Endothelial cell of umbilical vein (primary cell): ENCODE results near the gene ACOT7. TPM values are rescaled to one million over a fixed set of nuclear protein-coding genes. Genes with fewer than 3 reads are reported as not detected.

Experiments used
- BruUV-seq: library from RNA; stranded (reverse); fragments of 400-500 nt; replicated peaks from 2 replicates; lab custom pipeline; 2021; lab: Mats Ljungman, UMichigan
- CTCF ChIA-PET: fragments of 300-600, 350-600 bp; sonication (Branson Sonifier 250); formaldehyde crosslinking; loops from one replicate; lab custom pipeline; 2021; ENCODE audit warnings: antibody characterized with exemption, inconsistent platforms; lab: Charles Lee
- POLR2A ChIA-PET: fragments of 300-600, 350-600 bp; sonication (Branson Sonifier 250); formaldehyde crosslinking; loops from one replicate; lab custom pipeline; 2021; ENCODE audit warnings: antibody characterized with exemption, inconsistent platforms; lab: Charles Lee
- DNase-seq: peaks from one replicate; pipeline ENCODE4 v3.0.0-alpha.2; 2011; ENCODE audit warnings: low read depth, low spot score
- FAIRE-seq: peaks from 2 replicates; lab custom pipeline; 2011; peaks lifted over from hg19 to GRCh38; lab: Jason Lieb, UNC
- H2AFZ ChIP-seq: 2 replicates; pipeline ENCODE4 v1.6.0; 2012; ENCODE audit warnings: low read depth, low read length, control low read depth, inconsistent platforms
- H3K27ac ChIP-seq: 2 replicates; pipeline ENCODE4 v1.5.1; 2011; ENCODE audit warnings: low read depth, mild to moderate bottlenecking, control low read depth, low read length, moderate library complexity; ENCODE audit not compliant: insufficient read depth
- H3K27me3 ChIP-seq, 2 experiments: 2 replicates each; pipeline versions ENCODE4 v1.6.0 to v1.6.1; 2011; ENCODE audit warnings: low read length in 2 of 2, mixed read lengths in 1 of 2; ENCODE audit not compliant: control insufficient read depth in 2 of 2, insufficient read depth in 2 of 2
- H3K36me3 ChIP-seq, 2 experiments: 2 replicates in 1 of 2; 3 replicates in 1 of 2; pipeline ENCODE4 v1.5.1; 2011; ENCODE audit warnings: low read length in 2 of 2, mild to moderate bottlenecking in 1 of 2, moderate library complexity in 1 of 2; ENCODE audit not compliant: control insufficient read depth in 2 of 2, insufficient read depth in 2 of 2; ENCODE audit errors: extremely low read depth in 1 of 2
- H3K4me1 ChIP-seq: 3 replicates; pipeline ENCODE4 v1.5.1; 2011; ENCODE audit warnings: mild to moderate bottlenecking, low read length; ENCODE audit not compliant: control insufficient read depth, insufficient read depth; ENCODE audit errors: extremely low read depth
- H3K4me2 ChIP-seq: 2 replicates; pipeline ENCODE4 v1.6.1; 2011; ENCODE audit warnings: low read length, control low read depth, mixed read lengths; ENCODE audit not compliant: insufficient read depth
- H3K4me3 ChIP-seq, 3 experiments: fragments of 200-600 bp in 1 of 3; sonication (generic), shearing (Covaris generic) in 1 of 3; replicated peaks in 1 of 3; 2 replicates each; pipeline ENCODE4 v1.5.1; 2011 to 2016; ENCODE audit warnings: control low read depth in 3 of 3, low read length in 3 of 3, mild to moderate bottlenecking in 2 of 3, inconsistent platforms in 1 of 3, low read depth in 1 of 3, moderate library complexity in 1 of 3; ENCODE audit not compliant: insufficient read depth in 1 of 3
- H3K79me2 ChIP-seq: 2 replicates; pipeline ENCODE4 v1.6.0; 2012; ENCODE audit warnings: low read length, inconsistent platforms; ENCODE audit not compliant: control insufficient read depth, insufficient read depth
- H3K9ac ChIP-seq: replicated peaks from 2 replicates; pipeline ENCODE3; 2011; ENCODE audit warnings: low read length, control low read depth; ENCODE audit not compliant: insufficient read depth; ENCODE audit errors: extremely low read depth
- H3K9me1 ChIP-seq: replicated peaks from 3 replicates; pipeline ENCODE4 v1.6.0; 2011; ENCODE audit warnings: mild to moderate bottlenecking, low read length; ENCODE audit not compliant: control insufficient read depth, insufficient read depth; ENCODE audit errors: extremely low read depth
- H3K9me3 ChIP-seq: replicated peaks from 2 replicates; pipeline ENCODE4 v1.5.1; 2012; ENCODE audit warnings: low read length, inconsistent platforms; ENCODE audit not compliant: control insufficient read depth, insufficient read depth
- H4K20me1 ChIP-seq: replicated peaks from 2 replicates; pipeline ENCODE3; 2011; ENCODE audit warnings: mild to moderate bottlenecking, low read length; ENCODE audit not compliant: control insufficient read depth, insufficient read depth; ENCODE audit errors: extremely low read depth
- CTCF ChIP-seq, 2 donors: IDR thresholded peaks; 1 replicate in 1 of 2; 2 replicates in 1 of 2; pipeline ENCODE4 v1.5.1; 2011; ENCODE audit warnings: low read length in 2 of 2, mild to moderate bottlenecking in 2 of 2, moderate library complexity in 2 of 2, control low read depth in 1 of 2, inconsistent platforms in 1 of 2, low read depth in 1 of 2; ENCODE audit not compliant: insufficient read depth in 1 of 2; ENCODE audit errors: extremely low read depth in 1 of 2
- EZH2 ChIP-seq: IDR thresholded peaks from 2 replicates; pipeline ENCODE4 v1.6.1; 2012; ENCODE audit warnings: borderline replicate concordance, low read depth, mild to moderate bottlenecking, moderate library complexity, low read length, inconsistent platforms; ENCODE audit not compliant: severe bottlenecking
- FOS ChIP-seq: IDR thresholded peaks from 2 replicates; pipeline ENCODE4 v1.6.1; 2011; ENCODE audit warnings: mild to moderate bottlenecking, low read length, moderate library complexity, borderline replicate concordance; ENCODE audit not compliant: insufficient read depth
- GATA2 ChIP-seq: IDR thresholded peaks from 2 replicates; pipeline ENCODE4 v1.7.0; 2011; ENCODE audit warnings: low read depth, mild to moderate bottlenecking, moderate library complexity, mixed read lengths, low read length; ENCODE audit not compliant: insufficient read length, insufficient read depth
- JUN ChIP-seq: IDR thresholded peaks from 2 replicates; pipeline ENCODE4 v1.6.1; 2011; ENCODE audit warnings: borderline replicate concordance, low read depth; ENCODE audit not compliant: insufficient read length, insufficient read depth
- MAX ChIP-seq: IDR thresholded peaks from 2 replicates; pipeline ENCODE4 v1.6.1; 2011; ENCODE audit not compliant: insufficient read depth, insufficient read length
- MYC ChIP-seq: IDR thresholded peaks from one replicate; pipeline ENCODE4 v1.6.1; 2011; ENCODE audit warnings: mild to moderate bottlenecking, low read depth, low read length
- POLR2AphosphoS5 ChIP-seq: IDR thresholded peaks from 2 replicates; pipeline ENCODE4 v1.6.1; 2012; ENCODE audit warnings: low read depth, mild to moderate bottlenecking, control low read depth, low read length, moderate library complexity; ENCODE audit not compliant: insufficient read depth
- dilution Hi-C: fragments of 300-500 bp; cut with MboI; formaldehyde crosslinking; loops from one replicate; pipeline ENCODE4 v1.15.0; 2019; ENCODE audit warnings: low sequenced_read_pairs; ENCODE audit not compliant: extremely low pct_ligation_motif_present
- intact Hi-C: fragments of 100-400 bp; cut with micrococcal nuclease; formaldehyde crosslinking; loops from one replicate; pipeline ENCODE4 v1.10.0; 2022
- polyA plus RNA-seq, 4 experiments: library from polyadenylated mRNA; depleted of rRNA in 3 of 4; stranded (reverse) in 3 of 4; unstranded in 1 of 4; fragments of >200 nt; gene quantifications; 2 replicates each; pipeline versions ENCODE4 v1.2.1 to v1.2.3, GENCODE V29; 2011 to 2012; ENCODE audit warnings: missing spikeins in 1 of 4
- total RNA-seq: library from RNA; stranded (reverse); gene quantifications from 2 replicates; pipeline ENCODE4 v1.2.3, GENCODE V29; 2021

The ACOT7 gene
- total and polyA plus RNA-seq, 2 donors (not counting 3 experiments of a cell fraction or from before 2014, with no cell fraction given), result 69.4 to 105 TPM

- POLR2A ChIA-PET, result no interaction called here
- Histone ChIP-seq H4K20me1 (no peaks in the 10 kb centered on the region), H3K4me3 (no peak overlapping the region), H3K9me3 (no peaks in the 10 kb centered on the region), H3K4me2 (no peak overlapping the region), H2AFZ (no peak overlapping the region), H3K36me3 (no peaks in the 10 kb centered on the region), H3K9ac (no peak overlapping the region), H3K4me1 (peaks cover 11% of the 10 kb centered on the region), H3K27me3 (no peaks in the 10 kb centered on the region), H3K9me1 (no peaks in the 10 kb centered on the region), H3K79me2 (no peaks in the 10 kb centered on the region), H3K27ac (no peak overlapping the region)
- FAIRE-seq (no peak), DNase-seq (no peak)
- no TSS peak for BruUV-seq
- dilution Hi-C loops (no loop called here), intact Hi-C loops (loop anchor here (10.0 kb wide), 1 partner anchor 231 kb away; no protein-coding TSS in a partner anchor)
- CTCF ChIA-PET, result interaction anchor here (1.7 to 17.6 kb wide), 3 partner anchors 92 to 292 kb away, joined by 5 to 208 read pairs (median 17); no protein-coding TSS in a partner anchor
- no peak for TF ChIP-seq GATA2
- TF ChIP-seq CTCF (IDR thresholded peaks at IDR 0.05; ENCODE audit: extremely low read depth in 1 of 2, insufficient read depth in 1 of 2, low read depth in 1 of 2, low read length in 2 of 2), result no peak
- no peak for TF ChIP-seq MYC
- no peak for TF ChIP-seq POLR2AphosphoS5
- TF ChIP-seq MAX, result no peak
- no peak for TF ChIP-seq JUN
- TF ChIP-seq EZH2, result no peak
- no peak for TF ChIP-seq FOS
Observed at GRCh38 chr1:6345460-6345859, 48.1 kb downstream of the ACOT7 start.
